ENCODE results near the gene ZNF45. TPM values are rescaled to one million over a fixed set of nuclear protein-coding genes. Genes with fewer than 3 reads are reported as not detected.
"Not testable (repeated sequence)": the region's sequence is repeated elsewhere in the genome, so short reads cannot be mapped to it uniquely, and the experiment has no call there.

The ZNF45 gene
- total and polyA plus RNA-seq, 2 donors (not counting 3 experiments of a cell fraction or from before 2014, with no cell fraction given) = 6.1 to 10.8 TPM

DNA sequence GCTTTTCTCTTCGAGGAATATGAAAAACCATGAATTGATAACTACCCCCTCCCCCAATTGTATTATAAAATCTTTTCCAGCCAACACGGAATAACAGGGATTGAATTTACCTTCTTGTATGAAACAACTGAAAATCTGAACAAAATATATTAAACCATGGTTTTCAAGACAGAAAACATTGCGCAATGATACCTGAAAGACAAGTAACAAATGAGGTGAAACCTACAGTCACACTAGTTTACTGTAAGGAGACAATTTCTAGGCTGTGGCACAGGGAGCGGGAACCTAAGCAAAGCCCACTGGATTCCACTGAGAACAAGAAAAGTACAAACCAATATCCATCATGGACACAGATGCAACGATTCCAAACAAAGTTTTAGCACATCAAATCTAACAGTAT lies 54.6 kb downstream of the ZNF45 start:
- Histone ChIP-seq H3K36me3 (ENCODE audit: control insufficient read depth in 2 of 2, extremely low read depth in 1 of 2, insufficient read depth in 2 of 2, low read length in 2 of 2) (no peaks in the 10 kb centered on the region), H3K4me1 (ENCODE audit: control insufficient read depth, extremely low read depth, insufficient read depth, low read length) (no peaks in the 10 kb centered on the region), H2AFZ (ENCODE audit: low read depth, low read length) (no peak overlapping the region), H3K4me2 (ENCODE audit: insufficient read depth, low read length) (no peak overlapping the region), H3K9me1 (replicated peaks; ENCODE audit: control insufficient read depth, extremely low read depth, insufficient read depth, low read length) (no peaks in the 10 kb centered on the region), H3K9ac (replicated peaks; ENCODE audit: extremely low read depth, insufficient read depth, low read length) (no peak overlapping the region), H4K20me1 (replicated peaks; ENCODE audit: control insufficient read depth, extremely low read depth, insufficient read depth, low read length) (no peaks in the 10 kb centered on the region), H3K4me3 (replicated peaks in 1 of 3; ENCODE audit: insufficient read depth in 1 of 3, low read depth in 1 of 3, low read length in 3 of 3) (no peak overlapping the region), H3K27ac (ENCODE audit: insufficient read depth, low read depth, low read length) (no peak overlapping the region), H3K27me3 (ENCODE audit: control insufficient read depth in 2 of 2, insufficient read depth in 2 of 2, low read length in 2 of 2) (no peaks in the 10 kb centered on the region), H3K9me3 (replicated peaks; ENCODE audit: control insufficient read depth, insufficient read depth, low read length) (peaks cover 2% of the 10 kb centered on the region), H3K79me2 (ENCODE audit: control insufficient read depth, insufficient read depth, low read length) (no peaks in the 10 kb centered on the region)
- intact Hi-C loops (cut with micrococcal nuclease) = no loop called here
- FAIRE-seq (no peak), DNase-seq (ENCODE audit: low read depth, low spot score) (no peak)
- dilution Hi-C loops (cut with MboI; ENCODE audit: extremely low pct_ligation_motif_present, low sequenced_read_pairs) = no loop called here
- TF ChIP-seq GATA2 (IDR thresholded peaks at IDR 0.05; ENCODE audit: insufficient read depth, insufficient read length, low read depth, low read length) = no peak
- no peak for TF ChIP-seq FOS (IDR thresholded peaks at IDR 0.05; ENCODE audit: borderline replicate concordance, insufficient read depth, low read length)
- no peak for TF ChIP-seq POLR2A (IDR thresholded peaks at IDR 0.05; ENCODE audit: low read depth, low read length)
- ChIA-PET POLR2A (no interaction called here), CTCF (no interaction called here)
- BruUV-seq (replicated peaks) = no TSS peak

DNA sequence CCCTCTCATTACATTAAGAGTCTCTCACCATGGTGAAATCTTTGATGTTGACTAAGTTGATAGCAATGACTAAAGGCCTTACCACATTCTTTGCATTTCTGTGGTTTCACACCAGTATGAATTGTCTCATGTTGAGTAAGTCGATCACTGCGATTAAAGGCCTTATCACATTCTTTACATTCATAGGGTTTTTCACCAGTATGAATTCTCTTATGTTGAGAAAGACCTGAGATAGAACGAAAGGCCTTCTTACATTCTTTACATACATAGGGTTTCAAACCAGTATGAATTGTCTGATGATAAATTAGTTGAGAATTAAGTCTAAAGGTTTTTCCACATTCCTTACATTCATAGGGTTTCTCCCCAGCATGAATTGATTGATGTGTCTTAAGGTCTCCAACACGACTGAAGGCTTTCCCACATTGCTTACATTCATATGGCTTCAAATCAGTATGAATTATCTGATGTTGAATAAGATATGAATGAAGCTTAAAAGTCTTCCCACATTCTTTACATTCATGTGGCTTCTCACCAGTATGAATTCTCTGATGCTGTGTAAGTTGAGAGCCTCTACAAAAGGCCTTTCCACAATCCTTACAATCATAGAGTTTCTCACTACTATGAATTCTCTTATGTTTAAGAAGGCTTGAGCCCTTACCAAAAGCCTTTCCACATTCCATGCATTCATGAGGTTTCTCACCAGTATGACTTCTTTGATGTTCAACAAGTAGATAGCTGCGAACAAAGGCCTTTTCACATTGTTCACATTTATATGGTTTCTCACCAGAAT lies 62.3 kb downstream of the ZNF45 start:
- no peak overlapping the region for H3K4me3 ChIP-seq (replicated peaks in 1 of 3; ENCODE audit: insufficient read depth in 1 of 3, low read depth in 1 of 3, low read length in 3 of 3)
- H3K9me3 ChIP-seq (replicated peaks; ENCODE audit: control insufficient read depth, insufficient read depth, low read length) = no peaks in the 10 kb centered on the region
- no TSS peak for BruUV-seq (replicated peaks)
- no peak overlapping the region for H3K4me2 ChIP-seq (ENCODE audit: insufficient read depth, low read length)
- CTCF ChIA-PET = no interaction called here
- POLR2A ChIA-PET = no interaction called here
- FAIRE-seq = no peak
- no peak overlapping the region for H3K27ac ChIP-seq (ENCODE audit: insufficient read depth, low read depth, low read length)
- dilution Hi-C loops (cut with MboI; ENCODE audit: extremely low pct_ligation_motif_present, low sequenced_read_pairs) (no loop called here), intact Hi-C loops (cut with micrococcal nuclease) (no loop called here)
- peak; percentile 3 for DNase-seq (ENCODE audit: low read depth, low spot score)
- no peak overlapping the region for H3K9ac ChIP-seq (replicated peaks; ENCODE audit: extremely low read depth, insufficient read depth, low read length)
- H3K27me3 ChIP-seq (ENCODE audit: control insufficient read depth in 2 of 2, insufficient read depth in 2 of 2, low read length in 2 of 2) = no peaks in the 10 kb centered on the region
- no peak for TF ChIP-seq POLR2A (IDR thresholded peaks at IDR 0.05; ENCODE audit: low read depth, low read length)
- no peaks in the 10 kb centered on the region for H3K4me1 ChIP-seq (ENCODE audit: control insufficient read depth, extremely low read depth, insufficient read depth, low read length)
- H4K20me1 ChIP-seq (replicated peaks; ENCODE audit: control insufficient read depth, extremely low read depth, insufficient read depth, low read length) = no peaks in the 10 kb centered on the region
- H3K9me1 ChIP-seq (replicated peaks; ENCODE audit: control insufficient read depth, extremely low read depth, insufficient read depth, low read length) = no peaks in the 10 kb centered on the region
- H3K36me3 ChIP-seq (ENCODE audit: control insufficient read depth in 2 of 2, extremely low read depth in 1 of 2, insufficient read depth in 2 of 2, low read length in 2 of 2) = no peaks in the 10 kb centered on the region
- no peak overlapping the region for H2AFZ ChIP-seq (ENCODE audit: low read depth, low read length)
- no peaks in the 10 kb centered on the region for H3K79me2 ChIP-seq (ENCODE audit: control insufficient read depth, insufficient read depth, low read length)

- H3K4me1 ChIP-seq (ENCODE audit: control insufficient read depth, extremely low read depth, insufficient read depth, low read length); H3K79me2 ChIP-seq (ENCODE audit: control insufficient read depth, insufficient read depth, low read length); H3K4me2 ChIP-seq (ENCODE audit: insufficient read depth, low read length); H3K9me3 ChIP-seq (replicated peaks; ENCODE audit: control insufficient read depth, insufficient read depth, low read length); H4K20me1 ChIP-seq (replicated peaks; ENCODE audit: control insufficient read depth, extremely low read depth, insufficient read depth, low read length); H3K4me3 ChIP-seq (replicated peaks in 1 of 3; ENCODE audit: insufficient read depth in 1 of 3, low read depth in 1 of 3, low read length in 3 of 3); H3K9ac ChIP-seq (replicated peaks; ENCODE audit: extremely low read depth, insufficient read depth, low read length); BruUV-seq (replicated peaks); FAIRE-seq; H3K36me3 ChIP-seq (ENCODE audit: control insufficient read depth in 2 of 2, extremely low read depth in 1 of 2, insufficient read depth in 2 of 2, low read length in 2 of 2); CTCF ChIA-PET; H3K27me3 ChIP-seq (ENCODE audit: control insufficient read depth in 2 of 2, insufficient read depth in 2 of 2, low read length in 2 of 2); DNase-seq (ENCODE audit: low read depth, low spot score); H2AFZ ChIP-seq (ENCODE audit: low read depth, low read length); intact Hi-C loops (cut with micrococcal nuclease); POLR2A ChIA-PET; dilution Hi-C loops (cut with MboI; ENCODE audit: extremely low pct_ligation_motif_present, low sequenced_read_pairs); H3K9me1 ChIP-seq (replicated peaks; ENCODE audit: control insufficient read depth, extremely low read depth, insufficient read depth, low read length); H3K27ac ChIP-seq (ENCODE audit: insufficient read depth, low read depth, low read length): not testable (repeated sequence)
These were observed 68.2 kb downstream of the ZNF45 start for GRCh38 chr19:43866923-43867322.
